DMS114 treated with DMSO at 0.1 percent for 48 hours (cell line): Measurements from ENCODE around the gene FRMD8.

Experiments used
- DNase-seq: peaks from one replicate; lab custom pipeline; 2025; ENCODE audit not compliant: unreplicated experiment; lab: John Stamatoyannopoulos, UW

Gene FRMD8

GRCh38 chr11:65424205-65425104, 38.0 kb downstream of the FRMD8 start:
- DNase-seq = no peak

DNA sequence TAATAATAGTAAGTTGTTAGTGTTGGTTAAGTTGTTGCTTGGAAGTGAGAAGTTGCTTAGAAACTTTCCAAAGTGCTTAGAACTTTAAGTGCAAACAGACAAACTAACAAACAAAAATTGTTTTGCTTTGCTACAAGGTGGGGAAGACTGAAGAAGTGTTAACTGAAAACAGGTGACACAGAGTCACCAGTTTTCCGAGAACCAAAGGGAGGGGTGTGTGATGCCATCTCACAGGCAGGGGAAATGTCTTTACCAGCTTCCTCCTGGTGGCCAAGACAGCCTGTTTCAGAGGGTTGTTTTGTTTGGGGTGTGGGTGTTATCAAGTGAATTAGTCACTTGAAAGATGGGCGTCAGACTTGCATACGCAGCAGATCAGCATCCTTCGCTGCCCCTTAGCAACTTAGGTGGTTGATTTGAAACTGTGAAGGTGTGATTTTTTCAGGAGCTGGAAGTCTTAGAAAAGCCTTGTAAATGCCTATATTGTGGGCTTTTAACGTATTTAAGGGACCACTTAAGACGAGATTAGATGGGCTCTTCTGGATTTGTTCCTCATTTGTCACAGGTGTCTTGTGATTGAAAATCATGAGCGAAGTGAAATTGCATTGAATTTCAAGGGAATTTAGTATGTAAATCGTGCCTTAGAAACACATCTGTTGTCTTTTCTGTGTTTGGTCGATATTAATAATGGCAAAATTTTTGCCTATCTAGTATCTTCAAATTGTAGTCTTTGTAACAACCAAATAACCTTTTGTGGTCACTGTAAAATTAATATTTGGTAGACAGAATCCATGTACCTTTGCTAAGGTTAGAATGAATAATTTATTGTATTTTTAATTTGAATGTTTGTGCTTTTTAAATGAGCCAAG, 38.9 kb downstream of the FRMD8 start:
- DNase-seq = no peak

DNA sequence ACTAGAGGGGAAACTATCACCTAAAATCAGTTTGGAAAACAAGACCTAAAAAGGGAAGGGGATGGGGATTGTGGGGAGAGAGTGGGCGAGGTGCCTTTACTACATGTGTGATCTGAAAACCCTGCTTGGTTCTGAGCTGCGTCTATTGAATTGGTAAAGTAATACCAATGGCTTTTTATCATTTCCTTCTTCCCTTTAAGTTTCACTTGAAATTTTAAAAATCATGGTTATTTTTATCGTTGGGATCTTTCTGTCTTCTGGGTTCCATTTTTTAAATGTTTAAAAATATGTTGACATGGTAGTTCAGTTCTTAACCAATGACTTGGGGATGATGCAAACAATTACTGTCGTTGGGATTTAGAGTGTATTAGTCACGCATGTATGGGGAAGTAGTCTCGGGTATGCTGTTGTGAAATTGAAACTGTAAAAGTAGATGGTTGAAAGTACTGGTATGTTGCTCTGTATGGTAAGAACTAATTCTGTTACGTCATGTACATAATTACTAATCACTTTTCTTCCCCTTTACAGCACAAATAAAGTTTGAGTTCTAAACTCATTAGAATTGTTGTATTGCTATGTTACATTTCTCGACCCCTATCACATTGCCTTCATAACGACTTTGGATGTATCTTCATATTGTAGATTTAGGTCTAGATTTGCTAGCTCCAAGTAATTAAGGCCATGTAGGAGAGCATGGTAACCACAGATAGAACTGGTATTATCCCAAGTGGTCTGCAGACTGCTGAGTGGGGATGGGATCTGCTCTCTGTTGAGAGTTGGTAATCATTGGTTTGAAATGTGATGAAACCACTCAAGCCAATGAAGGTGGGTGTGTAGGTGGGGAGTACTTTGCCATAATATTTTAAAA, 39.8 kb downstream of the FRMD8 start:
- DNase-seq = no peak

DNA sequence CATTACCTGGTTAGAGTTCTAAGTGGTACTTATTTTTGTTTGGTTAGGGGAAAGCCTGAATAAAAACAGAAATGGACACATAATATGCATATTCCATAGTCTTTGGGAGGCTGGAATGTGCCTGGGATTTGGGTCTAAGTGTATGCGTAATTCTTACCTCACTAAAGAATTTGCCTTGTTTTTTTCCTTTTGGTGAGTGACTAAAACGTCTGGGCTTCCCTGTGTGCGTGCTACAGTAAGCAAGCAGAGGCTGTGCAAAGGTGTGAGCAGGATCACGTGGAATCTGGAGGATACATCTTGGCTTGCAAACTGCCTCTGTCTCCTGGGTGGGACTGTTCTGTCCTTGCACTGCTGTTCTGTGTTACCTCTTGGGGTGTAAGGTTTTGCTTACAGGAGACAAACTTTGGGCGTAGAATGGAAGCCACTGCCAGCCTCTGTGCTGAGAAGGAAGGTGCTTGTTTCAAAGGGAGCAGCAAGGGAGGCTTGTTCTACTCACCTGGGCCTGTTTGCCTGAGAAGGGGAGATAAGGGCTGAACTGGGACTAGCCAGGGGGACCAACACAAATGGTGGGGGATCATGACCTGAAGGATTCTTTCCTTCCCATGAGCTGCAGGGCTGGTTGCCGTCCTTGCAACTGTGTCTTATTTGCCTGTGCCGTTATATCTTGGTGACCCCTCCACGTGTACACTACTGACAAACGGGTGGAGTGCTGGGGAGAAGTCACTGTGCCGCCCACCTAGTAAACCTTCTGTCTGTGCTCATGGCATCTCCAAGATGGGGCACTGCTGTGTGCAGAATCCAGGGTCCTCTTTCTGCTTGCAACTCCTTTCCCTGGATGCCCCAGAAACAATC, 40.6 kb downstream of the FRMD8 start:
- no peak for DNase-seq

DNA sequence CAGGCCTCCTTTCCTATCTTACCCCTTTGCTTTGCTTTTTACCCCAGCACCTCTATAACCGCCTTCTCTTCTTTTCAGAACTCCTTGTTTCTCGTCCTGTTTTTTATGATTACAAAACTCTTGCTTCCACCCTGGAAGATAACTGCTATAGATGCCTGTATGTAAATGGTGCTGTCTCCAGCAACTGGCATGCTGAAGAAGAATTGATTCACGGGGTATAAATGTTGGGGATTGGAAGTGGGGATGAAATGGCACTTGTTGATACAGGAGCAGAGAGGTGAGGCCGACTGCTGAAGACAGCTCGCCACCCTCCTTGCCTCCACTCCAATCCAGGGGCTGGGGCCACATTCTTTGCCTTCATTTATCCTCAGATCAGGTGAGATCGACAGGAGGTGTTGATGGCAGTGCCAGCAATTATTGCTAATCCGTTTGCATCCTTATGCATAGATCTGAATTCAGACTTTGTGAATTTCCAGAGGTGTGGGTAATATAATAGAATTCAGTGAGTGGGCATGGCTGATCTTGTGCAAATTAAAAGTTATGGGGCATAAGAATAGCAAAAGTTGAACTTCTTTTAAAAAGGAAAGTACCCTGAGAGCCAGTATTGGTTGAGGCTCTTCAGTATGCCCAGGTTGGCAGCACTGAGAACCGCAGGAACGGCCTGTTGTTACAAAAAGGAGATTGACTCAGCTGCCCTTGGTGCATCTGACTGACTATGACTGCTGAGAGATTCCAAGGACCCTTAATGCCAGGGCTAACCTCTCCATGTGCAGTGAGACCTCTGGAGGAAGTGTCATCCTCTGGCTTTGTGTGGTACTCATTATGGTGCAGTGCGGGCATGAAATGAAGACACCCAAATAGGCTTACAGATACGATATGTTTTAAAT, 41.5 kb downstream of the FRMD8 start:
- DNase-seq = no peak

DNA sequence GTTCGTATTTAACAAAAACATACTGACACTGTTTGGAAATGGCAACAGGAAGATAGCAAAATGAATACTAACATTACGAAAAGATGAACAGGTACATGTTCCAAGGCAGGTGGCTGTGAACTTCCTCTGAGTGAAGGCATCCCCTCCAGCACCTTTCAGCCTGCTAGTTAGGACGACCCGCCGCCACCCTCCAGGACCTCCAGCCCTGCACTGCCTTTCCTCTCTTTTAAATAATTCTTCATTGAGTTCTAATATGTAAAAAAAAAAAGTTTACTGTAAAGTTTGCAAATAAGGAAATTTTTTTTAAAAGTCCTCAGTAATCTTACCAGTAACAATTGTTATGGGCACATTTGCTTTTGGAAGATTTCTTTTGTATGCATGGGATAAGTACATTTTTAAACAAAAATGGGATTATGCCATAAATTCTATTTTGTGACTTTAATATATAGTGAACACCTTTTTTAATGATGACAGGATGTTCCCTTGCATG, 42.2 kb downstream of the FRMD8 start:
- no peak for DNase-seq

DNA sequence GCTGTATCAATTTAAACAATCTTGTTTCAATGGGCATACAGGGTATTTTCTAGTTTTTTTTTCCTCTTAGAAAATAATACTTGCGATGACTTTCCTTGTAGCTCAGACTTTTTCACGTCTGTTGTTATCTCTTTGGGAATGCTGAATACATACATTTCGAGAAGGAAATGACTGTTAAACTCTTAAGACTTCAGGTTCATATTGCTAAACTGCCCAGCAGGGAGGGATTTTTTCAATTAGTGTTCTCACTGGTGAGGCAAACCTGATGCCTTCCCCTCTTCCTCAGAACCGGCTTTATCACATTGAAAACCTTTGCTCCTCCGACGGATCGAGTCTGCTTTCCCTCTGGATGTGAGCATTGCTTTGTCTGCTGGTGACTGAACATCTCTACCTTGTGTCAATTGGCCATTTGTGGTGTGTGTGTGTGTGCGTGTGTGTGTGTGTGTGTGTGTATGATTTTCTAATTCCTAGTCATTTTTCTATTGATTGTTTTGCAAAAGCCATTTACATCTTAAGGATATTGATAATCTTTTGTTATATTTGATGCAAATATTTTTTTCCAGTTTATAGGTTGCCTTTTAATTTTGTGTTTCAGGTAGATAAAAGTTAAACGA, 42.7 kb downstream of the FRMD8 start:
- DNase-seq = no peak

DNA sequence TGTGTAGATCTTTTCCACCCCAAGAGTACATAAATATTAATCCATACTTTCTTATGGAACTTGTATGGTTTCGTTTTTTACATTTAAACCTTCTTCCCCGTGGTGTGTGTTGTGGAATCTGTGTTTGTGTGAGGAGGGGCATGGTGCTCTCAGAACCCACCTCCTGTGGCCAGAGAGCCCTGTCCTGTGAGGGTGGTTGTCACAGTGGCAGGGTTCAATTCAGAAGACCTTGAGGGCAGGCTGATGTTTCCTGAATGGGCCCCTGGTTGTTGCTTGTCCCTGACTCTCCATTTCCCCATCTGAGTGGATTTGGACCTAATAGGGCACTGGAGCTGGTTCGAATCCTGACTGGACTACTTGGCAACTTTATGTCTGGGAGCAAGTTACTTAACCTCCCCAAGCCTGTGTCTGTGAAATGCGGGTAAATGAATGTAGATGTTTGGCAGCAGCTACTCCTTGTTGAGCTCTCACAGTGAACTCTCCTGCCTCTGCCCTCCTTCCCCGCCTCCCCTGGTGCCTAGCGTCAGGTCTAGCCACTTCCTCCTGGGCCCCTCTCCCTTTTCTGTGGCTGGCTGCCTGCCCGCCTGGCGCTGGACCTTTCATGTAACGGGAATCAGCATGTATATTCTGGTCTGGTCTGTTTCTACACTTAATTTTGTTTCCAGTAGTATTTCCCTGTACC, 43.4 kb downstream of the FRMD8 start:
- no peak for DNase-seq

GRCh38 chr11:65430406-65431217, 44.2 kb downstream of the FRMD8 start:
- DNase-seq = no peak

DNA sequence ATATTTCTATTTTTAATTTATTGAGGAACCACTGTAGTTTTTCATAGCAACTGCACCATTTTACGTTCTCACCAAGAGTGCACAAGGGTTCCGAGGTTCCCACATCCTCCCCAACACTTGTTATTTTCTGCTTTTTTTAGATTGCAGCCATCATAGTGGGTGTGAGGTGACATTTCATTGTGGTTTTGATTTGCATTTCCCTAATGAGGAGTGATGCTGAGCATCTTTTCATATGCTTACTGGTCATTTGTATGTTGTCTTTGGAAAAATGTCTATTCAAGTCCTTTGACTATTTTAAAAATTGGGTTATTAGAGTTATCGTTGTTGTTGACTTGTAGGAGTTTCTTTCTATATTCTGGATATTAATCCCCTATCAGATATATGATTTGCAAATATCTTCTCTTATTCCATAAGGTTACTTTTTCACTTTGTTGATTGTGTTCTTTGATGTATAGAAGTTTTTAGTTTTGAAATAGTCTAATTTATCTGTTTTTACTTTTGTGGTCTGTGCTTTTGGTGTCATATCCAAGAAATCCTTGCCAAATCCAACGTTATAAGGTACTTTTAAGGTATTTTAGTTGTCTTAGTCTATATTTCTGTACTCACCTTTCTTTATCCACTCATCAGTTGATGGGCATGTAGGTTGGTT, 45.1 kb downstream of the FRMD8 start:
- no peak for DNase-seq

- DNase-seq = no peak
These were observed 45.7 kb downstream of the FRMD8 start for GRCh38 chr11:65432100-65432650.

- DNase-seq = peak; percentile 55
These were observed 46.5 kb downstream of the FRMD8 start for GRCh38 chr11:65432686-65433582.

GRCh38 chr11:65433657-65434056, 47.2 kb downstream of the FRMD8 start:
- DNase-seq = no peak

GRCh38 chr11:65434057-65434666, 47.7 kb downstream of the FRMD8 start:
- DNase-seq = no peak
